GM21367 (cell line): Measurements from ENCODE around the gene TMPRSS3.

Experiments
- ATAC-seq: cut with Tn5 transposase; IDR thresholded peaks from one replicate; pipeline ENCODE4 v1.9.1; 2021; ENCODE audit not compliant: unreplicated experiment

The TMPRSS3 gene

DNA sequence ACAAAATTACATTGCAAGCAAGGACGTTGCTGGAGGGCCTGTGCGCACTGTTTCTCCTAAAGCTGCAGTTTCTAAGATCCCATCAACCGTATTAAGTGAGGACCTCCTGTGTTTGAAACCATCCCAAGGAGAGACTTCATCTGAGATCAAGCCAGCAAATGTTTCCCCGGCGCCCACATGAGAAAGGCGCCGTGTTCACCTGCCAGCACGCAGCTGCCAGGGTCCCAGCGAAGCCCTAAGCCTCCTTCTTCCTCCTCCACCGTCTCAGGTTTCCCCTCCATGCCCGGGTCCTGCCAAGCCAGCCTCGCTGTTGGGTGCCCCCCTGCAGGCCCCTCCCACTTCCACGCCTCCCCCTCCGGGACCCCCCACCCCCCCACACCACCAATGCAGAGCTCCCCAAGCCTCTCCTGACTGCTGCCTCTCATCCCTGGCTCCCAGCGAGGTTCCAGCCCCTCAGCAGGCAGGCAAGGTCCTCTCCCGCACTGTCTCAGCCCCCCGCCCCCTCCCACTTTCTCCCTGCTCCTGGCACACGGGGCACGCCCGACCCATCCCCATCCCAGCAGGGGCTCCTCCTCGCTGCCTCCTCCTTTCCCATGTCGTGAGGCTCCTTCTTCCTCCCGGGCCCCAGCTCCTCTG is 20.9 kb downstream of the TMPRSS3 start:
- ATAC-seq: no peak

DNA sequence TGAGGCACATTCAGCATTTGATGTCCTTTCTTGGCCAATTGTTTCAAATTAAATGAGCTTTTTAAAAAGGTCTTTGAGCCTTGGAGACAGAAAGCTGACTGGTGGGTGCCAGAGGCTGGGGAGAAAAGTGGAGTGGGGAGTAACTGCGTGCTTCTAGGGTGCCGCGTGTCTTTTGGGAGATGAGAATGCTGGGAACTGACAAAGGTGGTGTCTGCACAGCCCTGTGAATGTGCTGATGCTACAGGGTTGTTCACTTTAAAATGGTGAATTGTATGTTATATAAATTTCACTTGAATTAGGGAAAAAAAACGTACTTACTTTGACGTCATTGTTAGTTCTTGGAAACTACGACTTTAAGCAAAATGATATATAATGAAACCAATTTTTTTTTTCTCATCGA is 21.4 kb downstream of the TMPRSS3 start:
- ATAC-seq: no peak

DNA sequence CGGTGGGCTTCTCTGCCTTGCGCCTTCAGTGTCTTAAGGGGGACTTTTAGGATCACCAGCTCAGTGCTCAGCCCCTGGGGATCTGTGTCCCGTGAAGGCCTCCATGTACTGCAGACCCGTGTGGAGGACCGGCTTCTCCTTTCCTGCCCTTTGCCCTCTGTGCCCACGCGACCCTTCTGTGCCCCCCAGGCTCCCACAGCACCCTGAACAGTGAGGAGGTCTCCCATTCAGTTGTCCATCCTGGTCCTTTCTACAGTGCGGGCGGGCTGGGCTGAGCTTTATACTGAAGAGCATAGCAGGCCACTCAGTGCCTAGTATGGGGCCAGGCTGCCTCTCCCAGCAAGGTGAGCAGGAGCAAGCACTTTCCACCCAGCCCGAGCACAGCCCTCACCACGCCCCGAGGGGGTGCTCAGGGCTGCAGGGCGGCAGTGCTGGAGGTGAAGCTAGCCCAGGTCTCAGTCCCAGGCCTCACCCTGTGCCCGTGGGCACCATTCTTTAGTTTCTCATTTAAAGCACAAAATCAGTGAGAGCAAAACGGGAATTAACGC is 21.9 kb downstream of the TMPRSS3 start:
- ATAC-seq: no peak

DNA sequence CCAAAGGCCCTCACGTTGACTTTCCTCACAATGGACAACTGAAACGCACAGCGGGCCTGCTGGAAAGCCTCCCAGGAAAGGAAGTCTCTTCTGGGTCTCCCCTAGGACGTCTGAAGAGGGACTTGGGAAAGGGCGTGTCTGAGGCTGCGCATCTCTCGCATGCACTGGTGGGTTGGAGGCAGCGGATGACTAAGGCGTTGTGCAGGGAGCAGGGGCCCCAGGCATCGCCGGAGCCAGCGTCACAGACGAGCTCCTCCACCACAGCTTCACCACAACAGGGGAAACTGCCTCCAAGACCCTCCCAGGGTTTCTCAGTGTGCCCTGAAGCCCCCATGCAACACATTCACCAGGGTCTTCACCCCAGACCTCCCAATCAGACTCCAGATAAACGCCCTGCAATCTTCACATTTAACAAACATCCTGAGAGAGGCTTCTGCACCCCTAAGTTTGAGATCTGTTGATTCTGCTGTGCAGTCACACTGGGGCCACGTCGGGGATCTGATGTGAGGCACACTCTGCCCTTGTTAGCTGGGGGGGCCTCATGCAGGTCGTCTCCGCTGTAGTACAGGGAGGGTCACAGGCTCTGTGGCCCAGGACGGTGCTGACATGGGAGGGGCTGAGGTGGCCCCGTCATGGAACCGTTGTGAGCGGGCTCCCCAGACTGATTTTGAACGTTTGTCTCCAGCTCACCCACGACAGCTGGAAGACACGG is 22.5 kb downstream of the TMPRSS3 start:
- no peak for ATAC-seq

DNA sequence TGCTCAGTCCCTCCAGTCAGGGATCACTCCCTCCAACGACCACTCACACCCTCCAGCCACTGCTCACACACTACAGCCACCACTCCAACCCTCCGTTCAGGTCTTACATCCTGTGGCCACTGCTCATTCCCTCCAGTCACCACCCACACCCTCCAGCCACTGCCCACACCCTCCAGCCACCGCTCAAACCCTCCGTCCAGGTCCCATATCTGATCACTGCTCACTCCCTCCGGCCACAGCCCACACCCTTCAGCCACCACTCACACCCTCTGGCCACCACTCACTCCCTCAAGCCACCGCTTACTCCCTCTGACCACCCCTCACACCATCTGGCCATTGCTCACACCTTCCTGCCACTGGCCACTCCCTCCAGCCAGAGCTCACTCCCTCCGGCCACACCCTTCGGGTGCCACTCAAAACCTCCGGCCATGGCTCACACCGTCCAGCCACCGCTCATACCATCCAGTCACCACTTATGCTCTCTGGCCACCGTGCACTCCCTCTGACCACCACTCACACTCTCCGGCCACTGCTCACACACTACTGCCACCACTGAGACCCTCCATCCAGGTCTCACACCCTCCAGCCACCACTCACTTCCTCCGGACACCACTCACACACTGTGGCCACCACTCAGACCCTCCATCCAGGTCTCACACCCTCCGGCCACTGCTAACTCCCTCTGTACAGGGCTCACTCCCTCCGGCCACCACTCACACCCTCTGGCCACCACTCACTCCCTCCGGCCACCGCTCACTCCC is 24.8 kb downstream of the TMPRSS3 start:
- ATAC-seq: no peak

DNA sequence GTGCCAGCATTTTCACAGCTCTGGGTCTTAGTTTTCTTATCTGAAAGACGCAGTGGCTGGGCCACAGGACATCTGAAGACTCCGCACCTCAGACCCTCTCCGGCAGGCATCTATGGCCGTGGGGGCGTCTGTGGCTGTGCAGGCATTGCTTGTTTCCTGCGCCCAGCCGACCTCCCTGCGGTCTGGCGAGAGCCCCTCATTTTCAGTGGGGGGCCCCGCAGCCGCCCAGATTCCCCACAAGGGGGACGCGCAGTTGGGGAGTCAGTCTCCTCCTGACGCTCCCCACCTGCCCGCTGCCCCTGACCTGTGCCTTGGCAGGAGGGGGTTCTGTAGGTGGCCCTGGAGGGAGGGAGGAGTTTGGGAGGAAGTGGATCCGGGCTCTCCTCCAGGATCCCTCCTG is 26.0 kb downstream of the TMPRSS3 start:
- no peak for ATAC-seq

DNA sequence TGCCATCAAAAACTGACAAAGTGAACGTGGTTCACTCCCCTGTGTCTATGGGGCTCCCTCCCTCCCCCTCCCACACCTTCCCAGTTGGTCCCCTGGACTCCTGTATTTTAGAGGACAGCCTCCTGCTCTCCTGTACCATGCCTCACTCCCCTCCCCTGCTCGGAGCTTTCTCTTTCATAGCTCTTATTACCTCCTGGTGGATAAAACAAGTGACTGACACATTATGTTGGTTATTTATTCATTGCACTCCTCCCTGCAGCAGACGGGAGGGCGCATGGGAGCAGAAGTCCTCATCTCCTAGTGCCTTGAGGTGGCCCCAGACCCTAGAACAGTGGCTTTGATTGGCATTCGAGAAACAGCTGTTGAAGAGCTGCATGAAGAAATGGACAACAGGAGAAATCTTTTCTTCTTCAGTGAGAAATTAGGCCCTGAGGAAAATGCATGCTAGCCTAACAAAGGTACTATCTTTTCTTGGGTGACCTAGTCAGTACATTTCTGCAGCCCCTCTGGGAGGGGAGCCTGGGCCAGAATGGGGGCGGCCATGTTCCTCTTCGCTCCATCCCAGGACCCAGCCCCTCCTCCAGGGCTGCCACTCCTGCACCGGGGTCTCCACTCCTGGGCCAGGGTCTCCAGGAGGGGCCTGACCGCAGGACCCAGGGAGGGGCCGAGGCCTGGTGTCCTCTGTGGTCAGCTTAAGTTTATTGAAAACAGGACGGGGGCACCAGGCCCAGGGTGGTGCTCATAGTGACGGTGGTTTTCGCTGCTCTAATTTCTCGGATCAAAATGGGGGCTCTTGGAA is 28.3 kb downstream of the TMPRSS3 start:
- no peak for ATAC-seq

DNA sequence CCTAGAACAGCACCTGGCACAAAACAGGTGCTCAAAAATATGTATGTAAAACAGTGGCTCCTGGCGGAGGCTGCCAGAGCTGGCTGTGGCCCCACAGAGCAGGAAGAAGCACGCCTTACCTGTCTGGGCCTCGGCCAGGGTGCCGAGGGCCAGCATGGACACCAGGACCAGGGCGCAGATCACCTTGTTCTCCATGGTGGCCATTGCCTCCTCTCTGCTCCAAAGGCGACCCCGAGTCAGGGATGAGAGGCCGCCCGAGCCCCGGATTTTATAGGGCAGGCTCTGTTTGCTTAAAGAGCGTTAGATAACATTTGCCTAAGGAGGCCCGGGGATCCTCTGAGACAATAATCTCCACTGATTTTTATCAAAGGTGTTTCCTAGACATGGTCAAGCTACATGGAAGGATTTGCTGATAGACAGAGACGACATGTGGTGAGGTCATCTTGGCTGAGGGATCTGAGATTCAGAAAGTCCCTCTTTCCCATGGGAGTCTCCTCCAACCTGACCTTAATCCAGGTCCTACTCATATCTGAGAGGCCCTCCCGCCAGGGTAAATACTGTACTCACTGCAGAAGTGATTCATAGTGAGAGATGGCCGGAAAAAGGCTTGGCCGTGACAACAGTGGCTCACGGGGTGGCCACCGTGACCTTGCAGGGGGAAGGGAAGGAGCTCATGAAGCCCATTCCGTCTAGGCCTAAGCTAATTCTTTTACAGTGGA is 29.4 kb downstream of the TMPRSS3 start, which contains the start of gene TFF1:
TFF1 (minus strand) TSS at position 244 of the 719 bp plus-strand sequence; CDS start at position 204, 40 bp downstream.
- ATAC-seq: no peak

DNA sequence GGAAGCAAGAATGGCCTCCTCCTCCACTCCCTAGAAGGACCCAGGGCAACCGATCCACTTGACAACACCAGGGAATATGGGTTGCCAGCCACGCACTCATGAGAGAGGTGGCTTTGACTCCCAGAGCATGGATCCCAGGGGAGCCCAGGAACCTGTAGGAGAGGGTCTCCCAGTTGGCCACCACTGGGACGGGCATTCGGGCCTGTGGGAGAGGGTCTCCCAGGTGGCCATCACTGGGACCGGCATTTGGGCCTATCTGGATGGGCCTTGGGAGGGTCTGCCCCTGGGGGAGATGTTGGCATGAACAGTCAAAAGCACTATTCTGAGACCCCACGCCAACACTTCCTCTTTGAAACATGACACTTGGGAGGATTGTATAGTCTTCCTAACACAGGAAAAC is 30.1 kb downstream of the TMPRSS3 start:
- ATAC-seq: no peak

DNA sequence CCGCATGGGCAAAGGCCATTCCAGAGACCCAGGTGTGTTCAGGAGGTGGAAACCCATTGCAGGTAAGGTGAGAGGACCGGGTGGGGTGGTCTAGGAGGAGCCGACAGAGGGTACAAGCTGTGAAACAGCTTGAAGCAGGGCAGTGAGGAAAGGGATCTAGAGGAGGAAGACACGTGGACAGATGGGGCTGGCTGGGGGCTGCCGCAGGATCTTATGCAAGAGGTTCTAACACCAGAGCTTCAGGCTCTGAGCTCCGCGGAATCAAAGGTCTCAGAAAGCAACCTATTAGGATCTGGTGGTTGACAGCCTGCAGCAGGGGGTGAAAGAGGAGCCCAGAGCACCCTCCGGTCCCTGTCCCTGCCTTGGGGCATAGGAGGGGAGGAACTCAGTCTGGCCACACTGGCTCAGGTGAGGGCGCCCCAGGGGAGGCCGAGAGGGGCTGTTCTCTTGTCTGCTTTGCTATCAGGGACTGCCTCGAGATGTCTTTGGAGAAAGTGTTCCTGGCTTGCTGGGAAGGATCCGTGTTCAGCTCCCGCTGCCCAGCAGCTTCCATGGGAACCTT is 31.5 kb downstream of the TMPRSS3 start:
- no peak for ATAC-seq

DNA sequence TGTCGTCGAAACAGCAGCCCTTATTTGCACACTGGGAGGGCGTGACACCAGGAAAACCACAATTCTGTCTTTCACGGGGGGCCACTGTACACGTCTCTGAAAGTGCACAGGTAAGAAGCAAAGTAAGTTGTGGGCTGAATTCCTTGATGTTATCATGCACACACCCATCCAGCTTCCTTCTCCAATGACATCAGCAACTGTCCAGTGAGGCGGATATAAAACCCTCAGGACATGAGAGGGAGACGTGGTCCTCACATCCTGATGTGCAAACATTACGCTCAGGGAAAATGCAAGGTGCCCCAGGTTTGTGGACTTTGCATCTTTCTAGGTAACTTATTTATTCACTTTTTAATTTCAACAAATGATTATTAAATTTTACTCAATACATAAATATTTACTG is 32.5 kb downstream of the TMPRSS3 start:
- no peak for ATAC-seq

DNA sequence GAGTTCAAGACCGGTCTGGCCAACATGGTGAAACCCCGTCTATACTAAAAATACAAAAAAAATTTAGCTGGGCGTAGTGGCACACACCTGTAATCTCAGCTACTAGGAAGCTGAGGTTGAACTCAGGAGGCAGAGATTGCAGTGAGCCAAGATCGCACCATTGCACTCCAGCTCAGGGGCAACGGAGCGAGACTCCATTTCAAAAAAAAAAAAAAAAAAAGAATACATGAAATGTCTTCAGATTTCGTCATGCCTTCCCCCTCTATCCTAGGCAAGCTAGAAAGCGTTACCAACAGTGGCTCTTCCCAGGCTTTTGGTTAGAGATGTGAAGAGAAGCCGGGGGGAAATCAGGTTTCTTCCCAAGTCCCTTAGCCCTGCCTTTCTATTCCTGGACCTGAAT is 33.2 kb downstream of the TMPRSS3 start:
- ATAC-seq: no peak

DNA sequence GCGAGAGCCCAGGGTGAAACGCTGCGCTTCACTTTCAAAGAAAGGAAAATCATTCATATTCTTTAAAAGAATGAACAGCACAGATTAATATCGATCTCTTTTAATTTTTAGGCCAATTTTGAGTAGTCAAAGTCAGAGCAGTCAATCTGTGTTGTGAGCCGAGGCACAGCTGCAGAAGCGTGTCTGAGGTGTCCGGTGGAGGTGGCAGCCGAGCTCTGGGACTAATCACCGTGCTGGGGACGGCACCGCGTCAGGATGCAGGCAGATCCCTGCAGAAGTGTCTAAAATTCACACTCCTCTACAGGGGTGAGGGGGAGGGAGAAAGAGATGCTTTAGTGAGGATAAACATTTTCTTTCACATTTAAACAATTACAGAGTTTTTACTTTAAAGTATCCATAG is 33.7 kb downstream of the TMPRSS3 start:
- ATAC-seq: no peak

DNA sequence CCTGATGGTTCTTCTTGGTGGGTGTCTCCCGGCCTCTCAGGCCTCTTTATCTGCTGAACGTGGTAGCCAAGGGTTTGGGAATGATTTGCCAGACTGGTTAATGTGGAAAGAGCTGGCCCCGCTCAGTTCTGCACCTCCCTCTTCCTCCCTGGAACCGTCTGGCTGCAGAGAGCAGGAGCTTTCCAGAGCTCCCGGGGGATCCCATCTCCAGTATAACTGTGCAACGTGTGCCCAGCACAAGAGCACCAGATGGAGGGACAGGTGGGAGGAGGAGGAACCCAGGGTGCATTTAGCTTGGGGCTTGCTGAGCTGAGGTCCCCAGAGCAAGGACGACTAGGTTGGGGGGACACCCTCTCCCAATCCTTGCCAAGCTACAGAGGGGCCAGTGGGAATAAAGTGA is 34.6 kb downstream of the TMPRSS3 start:
- ATAC-seq: no peak

DNA sequence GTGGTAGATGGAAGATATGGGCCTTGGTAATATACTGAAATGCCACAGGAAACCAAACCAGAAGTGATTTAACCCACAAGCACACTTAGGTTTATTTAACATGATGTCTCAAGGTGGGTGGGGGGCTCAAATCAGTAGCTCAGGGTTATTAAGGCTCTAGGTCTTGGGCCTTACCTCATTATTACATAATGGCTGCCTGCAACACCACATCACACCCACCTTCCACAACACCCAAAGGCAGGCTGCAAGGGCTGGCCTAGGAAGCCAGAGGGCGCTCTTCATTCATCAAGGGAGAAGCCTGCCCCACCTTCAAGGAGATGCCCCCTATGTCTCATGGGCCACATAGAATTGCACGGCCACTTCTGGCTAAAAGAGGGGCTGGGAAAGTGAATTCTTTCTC is 35.5 kb downstream of the TMPRSS3 start:
- no peak for ATAC-seq

DNA sequence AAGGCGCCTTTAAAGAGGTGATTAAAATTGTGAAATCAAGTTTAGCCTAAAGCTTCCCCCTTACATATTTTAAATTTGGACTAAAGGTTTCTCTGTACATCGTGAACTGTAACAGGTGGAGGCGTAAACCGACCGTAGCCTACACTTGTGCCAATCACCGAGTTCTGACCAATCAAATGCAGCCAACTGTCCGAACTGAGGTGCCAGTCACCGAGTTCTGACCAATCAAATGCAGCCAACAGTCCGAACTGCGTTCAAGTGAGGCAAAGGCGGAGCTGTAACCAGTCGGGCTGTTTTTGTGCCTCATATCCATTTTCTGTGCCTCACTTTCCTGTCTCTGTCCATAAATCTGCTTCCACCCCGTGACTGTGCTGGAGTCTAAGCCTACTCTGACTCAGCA is 36.9 kb downstream of the TMPRSS3 start:
- ATAC-seq: no peak

DNA sequence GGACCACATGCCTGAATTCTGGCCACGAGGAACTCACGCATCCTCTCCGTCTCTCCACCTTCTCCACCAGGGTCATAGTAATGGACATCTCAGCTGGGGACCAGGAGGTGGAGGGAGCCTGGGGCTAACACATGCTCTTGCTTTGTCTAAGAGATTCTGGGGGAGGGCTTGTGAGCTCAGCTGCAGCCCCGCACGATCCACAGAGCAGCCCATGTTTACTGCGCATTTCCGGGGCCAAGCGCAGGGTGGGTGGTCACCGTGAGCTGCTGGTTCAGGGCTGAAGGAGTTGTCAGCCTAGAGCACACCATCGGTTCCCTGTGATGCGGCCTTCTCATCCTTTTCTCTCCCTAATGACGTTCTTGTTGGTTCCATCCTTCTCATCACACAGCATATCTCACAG is 37.6 kb downstream of the TMPRSS3 start:
- no peak for ATAC-seq

DNA sequence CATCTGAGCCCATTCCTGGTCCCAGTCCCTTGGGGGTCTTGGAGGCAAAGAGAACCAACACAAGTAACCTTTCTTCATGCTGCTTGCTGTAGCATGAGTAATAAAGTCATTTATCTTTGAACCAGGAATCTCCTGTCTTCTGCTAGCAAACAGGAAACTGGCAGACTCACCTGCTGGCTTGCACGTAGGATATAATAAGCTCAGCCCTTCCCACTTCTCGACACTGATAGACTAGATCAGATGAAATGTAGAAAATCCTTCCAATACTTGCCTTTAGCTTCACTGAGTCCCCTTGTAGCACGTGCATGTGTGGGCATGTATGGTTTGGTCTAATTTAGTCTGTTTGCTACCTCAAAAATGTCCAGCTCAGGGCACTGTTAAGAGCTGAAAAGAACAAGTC is 38.5 kb downstream of the TMPRSS3 start:
- no peak for ATAC-seq

DNA sequence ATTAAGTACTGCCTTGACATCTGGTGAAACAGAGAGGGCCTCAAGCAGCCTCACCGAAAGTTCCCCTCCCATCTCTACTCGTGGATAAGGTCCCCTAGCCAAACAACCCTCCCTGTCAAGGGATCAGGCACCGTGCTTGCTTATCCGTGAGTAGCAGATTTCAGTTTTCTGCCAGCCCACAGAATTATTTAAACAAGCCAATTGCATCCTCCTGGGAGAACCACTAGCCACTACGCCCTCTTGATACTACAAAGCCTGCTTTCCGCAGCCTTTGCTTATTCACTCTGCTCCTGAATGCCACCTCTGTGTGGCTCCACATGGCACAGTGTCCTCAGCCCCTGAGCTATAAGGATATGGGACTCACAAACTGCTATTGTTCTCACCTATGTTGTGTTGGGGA is 39.2 kb downstream of the TMPRSS3 start:
- no peak for ATAC-seq

DNA sequence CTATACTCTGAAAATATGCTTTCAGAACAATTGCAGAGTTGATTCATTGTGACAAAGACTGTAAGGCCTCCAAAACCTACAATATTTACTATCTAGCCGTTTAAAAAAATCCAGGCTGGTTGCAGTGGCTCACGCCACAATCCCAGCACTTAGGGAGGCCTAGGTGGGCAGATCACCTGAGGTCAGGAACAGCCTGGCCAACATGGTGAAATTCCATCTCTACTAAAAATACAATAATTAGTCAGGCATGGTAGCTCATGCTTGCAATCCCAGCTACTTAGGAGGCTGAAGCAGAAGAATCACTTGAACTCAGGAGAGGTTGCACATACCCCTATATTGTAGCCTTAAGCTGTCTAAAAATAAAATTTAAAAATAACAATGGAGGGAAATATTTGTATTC is 39.8 kb downstream of the TMPRSS3 start:
- ATAC-seq: no peak
